ENCODE results near the gene IGF2BP2.
"Not testable (repeated sequence)": the region's sequence is repeated elsewhere in the genome, so short reads cannot be mapped to it uniquely, and the experiment has no call there.

The IGF2BP2 gene

DNA sequence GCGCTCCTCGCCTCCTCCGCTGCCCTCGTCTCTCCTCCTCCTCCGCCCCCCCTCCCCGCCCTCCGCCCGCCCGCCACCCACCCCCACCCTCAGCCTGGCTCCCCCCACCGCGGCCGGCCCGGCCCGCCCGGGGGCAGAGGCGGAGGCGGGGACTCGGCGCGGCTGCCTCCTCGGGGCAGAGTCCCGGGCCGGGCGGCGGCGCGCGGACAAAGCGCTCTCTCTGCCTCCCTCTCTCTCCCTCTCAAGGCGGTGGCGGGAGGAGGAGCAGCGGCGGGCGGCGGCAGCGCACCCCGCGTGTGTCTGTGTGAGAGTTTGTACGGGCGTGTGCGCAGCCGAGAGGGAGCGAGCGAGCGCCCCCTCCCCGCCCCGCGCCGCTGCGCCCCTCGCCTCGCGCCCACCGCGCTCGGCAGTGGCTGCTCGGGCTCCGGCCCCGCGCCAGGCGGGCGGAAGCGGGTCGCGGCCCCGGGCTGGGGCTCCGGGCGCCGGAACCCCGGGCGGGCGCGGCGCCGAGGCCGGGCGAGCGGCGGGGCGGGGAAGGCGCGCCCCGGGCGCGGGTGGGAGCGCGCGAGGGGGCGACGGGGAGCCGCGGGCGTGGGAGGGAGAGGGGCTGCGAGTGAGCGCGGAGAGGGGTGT, at the start of gene IGF2BP2:
IGF2BP2 (minus strand) TSS at position 37 of the 633 bp plus-strand sequence. CDS start 82 bp downstream, outside the sequence.
- DNase-seq (ENCODE audit: low read depth in 2 of 3, low spot score in 2 of 3): peak in 1 of 3 experiments; percentile 20

DNA sequence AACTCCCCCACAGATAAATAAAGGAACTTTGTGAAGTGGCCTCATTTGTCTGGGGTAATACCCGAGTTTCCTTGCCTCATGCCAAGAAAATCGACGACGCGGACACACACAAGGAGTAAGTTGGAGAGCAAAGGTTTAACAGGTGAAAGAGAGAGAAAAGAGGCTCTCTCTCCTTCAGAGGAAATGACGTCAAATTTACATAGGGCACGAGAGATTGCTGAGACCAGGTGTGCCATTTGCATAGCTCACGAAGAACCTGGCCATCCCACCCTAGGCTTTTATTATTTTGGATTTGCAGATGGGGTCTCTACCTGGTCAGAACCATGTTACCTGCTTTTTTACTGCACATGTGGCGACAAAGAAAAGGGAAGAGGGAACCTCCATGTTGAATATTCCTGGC, 49.3 kb upstream of the IGF2BP2 start:
- no peak for DNase-seq (ENCODE audit: low read depth in 2 of 3, low spot score in 2 of 3)

DNA sequence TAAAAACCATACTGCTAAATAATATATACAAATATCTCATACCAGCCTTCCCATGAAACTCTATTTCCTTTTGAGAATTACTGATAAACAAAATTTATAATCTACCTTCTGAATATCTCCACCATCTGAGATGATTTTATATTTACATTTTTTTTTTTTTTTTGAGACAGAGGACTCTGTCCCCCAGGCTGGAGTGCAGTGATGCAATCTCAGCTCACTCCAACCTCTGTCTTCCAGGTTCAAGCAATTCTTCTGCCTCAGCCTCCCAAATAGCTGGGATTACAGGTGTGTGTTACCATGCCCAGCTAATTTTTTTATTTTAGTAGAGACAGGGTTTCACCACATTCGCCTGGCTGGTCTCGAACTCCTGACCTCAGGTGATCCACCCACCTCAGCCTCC, 42.8 kb upstream of the IGF2BP2 start:
- no peak for DNase-seq (ENCODE audit: low read depth in 2 of 3, low spot score in 2 of 3)

DNA sequence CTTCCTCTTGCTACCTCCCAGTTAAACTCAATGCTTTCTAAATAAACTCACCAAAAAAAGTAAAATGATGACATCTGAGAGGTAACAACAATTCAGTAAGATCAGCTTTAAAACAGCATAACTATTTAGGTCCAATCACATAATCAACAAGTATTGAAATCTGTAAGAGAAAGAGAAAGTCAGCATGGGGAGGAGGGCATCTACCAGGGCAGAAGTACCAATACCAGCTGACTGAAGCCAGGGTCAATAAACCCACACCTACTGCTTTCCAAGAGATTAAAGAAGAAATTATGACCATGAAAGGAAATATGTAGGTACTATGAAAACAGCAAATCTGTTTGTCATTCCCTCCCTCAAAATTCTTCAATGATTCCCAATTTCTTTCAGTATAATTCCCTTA, 42.2 kb upstream of the IGF2BP2 start:
- no peak for DNase-seq (ENCODE audit: low read depth in 2 of 3, low spot score in 2 of 3)

DNA sequence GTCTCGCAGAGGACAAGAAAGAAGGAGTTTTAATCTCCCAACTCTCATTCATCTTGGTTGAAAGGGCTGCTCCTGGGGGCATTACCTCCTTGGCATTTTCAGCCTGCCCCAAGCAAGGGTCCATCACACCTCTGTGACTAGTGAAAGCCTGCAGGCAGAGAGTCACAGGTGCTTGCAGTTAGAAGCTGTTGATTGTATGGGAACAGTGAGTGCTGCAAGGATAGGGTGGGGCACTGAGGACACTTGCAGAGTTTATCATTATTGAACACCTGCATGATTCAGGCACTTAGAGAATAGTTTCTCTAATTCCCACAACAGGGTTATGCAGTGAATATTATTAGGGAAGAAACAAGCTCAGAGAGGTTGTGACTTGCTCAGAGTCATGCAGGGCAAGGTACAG, 41.7 kb upstream of the IGF2BP2 start:
- no peak for DNase-seq (ENCODE audit: low read depth in 2 of 3, low spot score in 2 of 3)

DNA sequence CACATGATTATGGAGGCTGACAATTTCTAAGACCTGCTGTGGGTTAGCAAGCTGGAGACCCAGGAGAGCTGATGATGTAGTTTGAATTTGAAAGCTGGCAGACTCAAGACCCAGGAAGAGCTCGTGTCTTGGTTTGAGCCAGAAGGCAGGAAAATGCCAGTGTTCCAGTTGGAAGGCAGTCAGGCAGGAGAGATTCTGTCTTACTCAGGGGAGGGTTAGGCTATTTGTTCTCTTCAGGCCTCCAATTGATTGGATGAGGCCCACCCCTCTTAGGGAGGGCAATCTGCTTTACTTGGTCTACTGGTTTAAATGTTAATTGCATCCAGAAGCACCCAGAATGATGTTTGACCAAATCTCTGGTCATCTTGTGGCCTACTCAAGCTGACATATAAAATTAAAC, 40.4 kb upstream of the IGF2BP2 start:
- no peak for DNase-seq (ENCODE audit: low read depth in 2 of 3, low spot score in 2 of 3)

DNA sequence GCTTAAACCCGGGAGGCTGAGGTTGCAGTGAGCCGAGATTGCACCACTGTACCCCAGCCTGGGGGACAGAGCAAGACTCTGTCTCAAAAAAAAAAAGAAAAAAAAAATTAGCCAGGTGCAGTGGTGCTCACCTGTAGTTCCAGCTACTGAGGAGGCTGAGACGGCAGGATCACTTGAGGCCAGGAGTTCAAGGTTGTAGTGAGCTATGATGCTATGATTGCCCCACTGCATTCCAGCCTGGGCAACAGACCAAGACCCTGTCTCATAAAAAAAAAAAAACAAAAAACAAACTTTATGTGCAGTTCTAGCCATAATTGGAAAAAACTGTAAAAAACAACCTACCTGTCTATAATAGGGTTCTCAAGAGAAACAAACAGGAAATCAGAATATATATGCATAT, 39.9 kb upstream of the IGF2BP2 start:
- no peak for DNase-seq (ENCODE audit: low read depth in 2 of 3, low spot score in 2 of 3)

DNA sequence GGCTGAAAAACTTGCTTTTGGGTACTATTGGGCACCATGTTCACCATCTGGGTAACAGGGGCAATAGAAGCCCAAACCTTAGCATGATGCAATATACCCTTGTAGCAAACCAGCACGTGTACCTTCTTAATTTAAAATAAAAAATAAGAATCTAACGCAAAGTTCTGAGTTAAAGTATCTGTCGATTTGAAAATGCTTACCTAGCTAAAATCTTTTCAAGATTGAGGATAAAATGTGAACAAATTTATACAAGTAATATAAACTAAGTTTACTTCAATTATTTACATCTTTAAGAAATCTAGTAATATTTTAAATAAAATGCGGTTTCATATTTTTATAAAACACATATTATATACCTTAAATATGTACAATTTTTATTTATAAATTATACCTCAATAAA, 38.1 kb upstream of the IGF2BP2 start:
- DNase-seq (ENCODE audit: low read depth in 2 of 3, low spot score in 2 of 3): no peak

DNA sequence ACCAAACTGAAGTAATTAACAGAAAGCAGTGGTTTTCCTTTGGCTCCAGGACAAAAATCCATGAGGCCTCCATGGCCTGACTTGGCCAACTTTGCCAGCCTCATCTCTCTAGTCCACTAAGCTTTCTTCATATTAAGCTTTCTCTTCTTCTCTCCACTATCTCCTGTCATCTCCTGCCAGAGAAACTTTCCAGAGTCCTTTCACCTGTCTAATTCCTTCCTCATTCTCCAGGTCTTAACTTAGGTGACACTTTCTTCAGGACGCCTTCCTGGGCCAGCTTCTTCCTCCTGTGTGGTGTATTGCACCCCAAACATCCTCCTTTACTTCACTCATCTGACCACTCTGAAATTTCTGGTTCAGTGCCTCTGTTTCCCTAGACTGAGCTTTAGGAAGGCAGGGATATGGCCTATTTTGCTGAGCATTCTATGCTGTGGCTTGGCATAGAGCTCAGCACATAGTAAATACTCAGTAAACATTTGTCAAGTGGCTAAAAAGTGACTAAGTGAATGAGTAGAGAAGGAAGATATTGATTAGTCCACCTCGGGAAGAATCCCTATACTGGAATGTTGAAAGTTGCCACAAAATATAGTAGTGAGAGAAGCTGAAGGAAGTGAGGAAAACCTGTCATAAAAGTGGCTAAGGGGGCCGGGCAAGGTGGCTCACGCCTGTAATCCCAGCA, 34.6 kb upstream of the IGF2BP2 start:
- no peak for DNase-seq (ENCODE audit: low read depth in 2 of 3, low spot score in 2 of 3)

DNA sequence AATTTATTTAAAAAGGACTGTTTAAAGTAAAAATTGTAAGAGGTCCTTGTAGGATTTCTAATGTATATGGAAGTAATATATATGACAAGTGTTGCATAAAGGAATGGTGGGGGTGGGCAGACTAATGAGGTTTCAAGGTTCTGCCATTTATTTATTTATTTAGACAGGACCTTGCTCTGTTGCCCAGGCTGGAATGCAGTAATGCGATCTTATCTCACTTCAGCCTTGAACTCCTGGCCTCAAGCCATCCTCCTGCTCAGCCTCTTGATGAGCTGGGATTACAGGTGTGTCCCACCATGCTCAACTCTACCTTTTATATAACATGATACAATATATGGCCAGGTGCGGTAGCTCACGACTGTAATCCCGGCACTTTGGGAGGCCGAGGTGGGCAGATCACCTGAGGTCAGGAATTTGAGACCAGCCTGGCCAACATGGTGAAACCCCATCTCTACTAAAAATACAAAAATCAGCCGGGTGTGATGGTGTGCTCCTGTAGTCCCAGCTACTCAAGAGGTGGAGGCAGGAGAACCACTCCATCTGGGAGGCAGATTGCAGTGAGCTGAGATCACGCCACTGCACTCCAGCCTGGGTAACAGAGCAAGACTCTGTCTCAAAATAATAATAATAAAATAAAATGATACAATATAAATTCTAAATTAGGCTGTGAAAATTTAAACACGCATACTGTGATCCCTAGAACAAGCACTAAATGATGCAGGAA, 33.8 kb upstream of the IGF2BP2 start:
- no peak for DNase-seq (ENCODE audit: low read depth in 2 of 3, low spot score in 2 of 3)

DNA sequence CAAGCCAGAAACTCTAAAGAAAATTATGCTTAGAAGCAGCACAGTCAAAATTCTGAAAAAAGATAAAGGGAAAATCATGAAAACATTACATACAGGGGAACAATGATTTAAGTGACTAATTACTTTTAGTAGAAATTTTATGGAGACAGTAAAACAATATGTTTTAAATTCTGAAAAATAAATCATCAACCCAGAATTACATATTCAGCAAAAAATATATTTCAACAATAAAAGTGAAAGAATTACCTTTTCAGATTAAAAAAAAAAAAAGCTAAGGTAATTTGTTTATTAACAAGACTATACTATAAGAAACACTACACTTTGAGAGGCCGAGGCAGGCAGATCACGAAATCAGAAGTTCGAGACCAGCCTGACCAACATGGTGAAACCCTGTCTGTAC, 32.4 kb upstream of the IGF2BP2 start:
- DNase-seq (ENCODE audit: low read depth in 2 of 3, low spot score in 2 of 3): no peak

DNA sequence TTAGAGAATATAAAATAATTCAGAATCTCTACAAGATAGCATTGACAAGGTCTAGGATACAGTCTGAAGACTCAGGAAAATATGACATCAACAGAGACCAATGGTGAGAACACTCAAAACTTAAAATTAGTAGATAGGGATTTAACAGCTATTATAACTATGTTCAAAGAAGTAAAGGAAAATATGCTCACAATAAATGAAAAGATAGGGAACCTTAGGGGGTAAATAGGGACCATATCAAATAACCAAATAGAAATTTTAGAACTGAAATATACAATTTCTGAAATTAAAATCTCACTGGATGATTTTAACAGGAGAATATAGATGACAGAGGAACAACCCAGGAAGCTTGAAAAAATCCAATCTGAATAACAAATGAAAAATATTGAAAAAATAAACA, 31.8 kb upstream of the IGF2BP2 start:
- no peak for DNase-seq (ENCODE audit: low read depth in 2 of 3, low spot score in 2 of 3)

DNA sequence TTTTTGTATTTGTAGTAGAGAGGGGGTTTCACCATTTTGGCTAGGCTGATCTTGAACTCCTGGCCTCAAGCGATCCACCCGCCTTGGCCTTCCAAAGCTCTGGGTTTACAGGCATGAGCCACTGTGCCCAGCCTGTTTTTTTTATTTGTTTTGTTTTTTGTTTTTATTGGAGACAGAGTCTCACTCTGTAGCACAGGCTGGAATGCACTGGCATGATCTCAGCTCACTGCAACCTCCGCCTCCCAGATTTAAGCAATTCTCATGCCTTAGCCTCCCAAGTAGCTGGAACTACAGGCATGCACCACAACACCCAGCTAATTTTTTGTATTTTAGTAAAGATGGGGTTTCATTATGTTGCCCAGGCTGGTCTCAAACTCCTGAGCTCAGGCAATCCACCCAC, 28.9 kb upstream of the IGF2BP2 start:
- DNase-seq (ENCODE audit: low read depth in 2 of 3, low spot score in 2 of 3): not testable (repeated sequence)

DNA sequence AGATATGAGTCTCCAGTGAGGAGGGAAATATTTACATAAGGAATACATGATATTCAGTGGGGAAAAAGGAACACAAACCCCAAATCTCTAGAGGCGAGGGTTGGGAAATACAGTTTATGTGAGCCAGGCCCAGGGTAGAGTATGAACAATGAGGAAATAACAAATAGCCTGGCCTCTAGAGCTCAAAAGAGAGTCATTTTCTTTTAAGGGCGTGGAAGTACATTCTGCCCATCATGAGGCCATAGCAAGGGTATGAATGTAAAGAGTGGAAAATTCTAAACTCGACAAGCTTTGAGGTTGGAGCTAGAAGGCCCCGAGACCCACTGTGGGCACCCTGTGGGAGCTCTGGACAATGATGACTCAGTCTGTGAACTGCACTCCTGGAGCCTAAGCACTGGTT, 27.8 kb upstream of the IGF2BP2 start:
- no peak for DNase-seq (ENCODE audit: low read depth in 2 of 3, low spot score in 2 of 3)

DNA sequence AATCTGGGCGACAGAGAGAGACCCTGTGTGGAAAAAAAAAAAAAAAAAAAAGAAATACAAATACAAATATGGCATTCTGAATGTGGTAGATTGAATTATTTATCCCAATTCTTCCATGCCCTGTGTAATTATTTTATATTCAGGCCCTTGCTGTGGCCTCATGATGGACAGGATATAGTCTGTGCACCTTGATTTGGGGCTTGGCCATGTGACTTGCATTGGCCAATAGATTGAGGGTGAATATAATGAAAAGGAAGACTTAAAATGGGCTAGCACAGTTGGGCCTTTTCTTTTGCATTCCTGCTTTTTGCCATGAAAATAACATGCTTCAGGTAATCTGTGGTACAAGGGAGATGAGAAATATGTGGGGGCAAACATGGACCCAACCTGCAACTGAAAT, 27.1 kb upstream of the IGF2BP2 start:
- no peak for DNase-seq (ENCODE audit: low read depth in 2 of 3, low spot score in 2 of 3)

DNA sequence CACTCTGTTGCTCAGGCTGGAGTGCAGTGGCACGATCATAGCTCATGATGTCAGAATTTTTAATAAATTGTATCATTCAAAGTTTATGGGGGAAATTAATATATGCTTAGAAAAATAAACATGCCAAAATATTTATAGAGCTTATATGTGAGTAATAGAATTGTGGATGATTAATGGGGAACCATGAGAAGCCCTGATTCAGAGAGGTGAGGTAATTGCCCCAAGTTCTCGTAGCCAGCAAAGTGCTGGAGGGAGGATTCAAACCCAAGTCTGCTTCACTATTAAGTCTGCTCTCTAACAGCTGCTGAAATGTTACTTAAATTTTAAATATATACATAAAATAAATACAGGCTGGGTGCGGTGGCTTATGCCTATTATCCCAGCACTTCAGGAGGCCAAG, 26.2 kb upstream of the IGF2BP2 start:
- DNase-seq (ENCODE audit: low read depth in 2 of 3, low spot score in 2 of 3): no peak

DNA sequence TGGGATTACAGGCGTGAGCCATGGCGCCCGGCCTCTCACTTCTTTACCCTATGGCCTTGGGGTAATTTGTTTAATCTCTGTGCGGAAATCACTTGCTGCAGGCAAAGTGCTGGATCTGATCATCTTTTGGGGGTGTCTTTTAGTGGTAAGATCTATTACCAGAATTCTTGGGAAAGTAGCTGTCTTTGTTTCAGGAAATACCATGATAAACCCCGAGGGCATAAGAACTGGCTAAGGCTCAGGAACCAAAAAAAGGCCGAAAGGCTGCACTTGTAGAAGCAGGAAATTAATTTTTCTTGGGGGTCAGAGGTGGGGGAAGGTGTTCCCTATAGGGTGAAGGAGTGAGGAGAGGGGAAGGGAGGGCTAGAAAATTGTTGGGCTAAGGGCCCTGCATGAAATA, 22.7 kb upstream of the IGF2BP2 start:
- no peak for DNase-seq (ENCODE audit: low read depth in 2 of 3, low spot score in 2 of 3)

DNA sequence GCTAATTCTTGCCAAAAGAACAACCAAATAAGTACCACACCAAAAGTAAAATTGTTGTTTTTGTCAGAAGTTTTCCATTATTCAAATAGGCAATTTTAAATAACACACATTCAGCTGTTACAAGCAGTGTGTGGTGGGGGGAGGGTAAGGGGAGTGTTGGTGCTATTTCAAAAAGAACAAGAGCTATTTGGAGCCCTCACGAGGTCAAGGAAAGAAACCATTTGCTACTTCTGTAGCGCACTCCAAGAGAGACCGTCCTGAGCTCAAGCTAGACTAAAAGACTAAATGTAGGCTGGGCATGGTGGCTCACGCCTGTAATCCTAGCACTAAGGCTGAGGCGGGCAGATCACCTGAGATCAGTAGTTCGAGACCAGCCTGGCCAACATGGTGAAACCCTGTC, 21.2 kb upstream of the IGF2BP2 start:
- no peak for DNase-seq (ENCODE audit: low read depth in 2 of 3, low spot score in 2 of 3)

DNA sequence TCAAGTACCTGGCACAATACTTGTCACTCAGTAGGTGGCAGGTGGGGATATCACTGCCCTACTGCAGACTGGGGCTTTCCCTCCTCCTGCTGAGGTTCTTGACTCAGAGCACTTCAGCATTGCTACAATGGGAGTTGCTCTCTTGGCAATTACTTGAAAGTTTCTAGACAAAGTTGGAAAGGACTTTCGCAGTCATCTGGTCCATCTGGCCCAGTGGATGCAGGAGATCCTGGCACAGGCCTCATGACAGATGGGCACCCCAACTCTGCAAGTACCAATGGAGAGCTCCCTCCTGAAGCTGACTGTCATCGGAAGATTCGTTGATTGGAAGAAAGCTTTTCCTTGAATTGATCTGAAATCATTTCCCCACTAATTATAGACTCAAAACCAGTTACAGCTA, 19.2 kb upstream of the IGF2BP2 start:
- DNase-seq (ENCODE audit: low read depth in 2 of 3, low spot score in 2 of 3): no peak

DNA sequence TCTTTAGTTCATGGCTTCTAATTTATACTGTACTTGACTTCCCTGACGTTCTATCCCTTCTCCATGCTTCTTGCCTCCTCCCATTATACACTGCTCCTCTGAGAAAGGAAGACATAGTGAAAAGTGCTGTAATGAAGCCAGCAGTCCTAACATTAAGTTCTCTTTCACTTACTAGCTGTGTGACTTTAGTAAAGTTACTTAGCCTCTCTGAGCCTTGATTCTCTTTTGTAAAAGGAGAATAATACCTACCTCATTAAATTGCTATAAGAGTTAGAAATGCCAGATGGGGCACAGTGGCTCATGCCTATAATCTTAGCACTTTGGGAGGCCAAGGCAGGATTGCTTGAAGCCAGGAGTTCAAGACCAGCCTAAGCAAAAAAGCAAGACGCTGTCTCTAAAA, 18.8 kb upstream of the IGF2BP2 start:
- DNase-seq (ENCODE audit: low read depth in 2 of 3, low spot score in 2 of 3): no peak

DNA sequence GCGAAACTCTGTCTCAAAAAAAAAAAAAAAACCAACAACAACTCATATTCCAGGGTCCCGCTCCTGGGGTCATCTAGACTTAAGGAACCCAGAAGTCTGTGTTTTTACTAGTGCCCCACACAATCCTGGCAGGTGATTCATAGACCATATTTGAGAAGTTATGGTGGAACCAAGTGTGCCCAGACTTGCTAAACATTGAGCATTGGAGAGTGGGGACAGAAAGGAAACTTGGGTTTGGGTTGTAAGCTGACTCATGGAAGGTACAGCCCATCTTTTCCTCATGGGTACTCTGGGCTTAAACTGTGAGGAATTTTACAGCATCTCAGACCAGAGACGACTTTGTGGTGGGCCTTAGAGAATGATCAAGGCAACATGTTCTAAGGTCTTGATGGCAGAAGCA, 18.3 kb upstream of the IGF2BP2 start:
- no peak for DNase-seq (ENCODE audit: low read depth in 2 of 3, low spot score in 2 of 3)

DNA sequence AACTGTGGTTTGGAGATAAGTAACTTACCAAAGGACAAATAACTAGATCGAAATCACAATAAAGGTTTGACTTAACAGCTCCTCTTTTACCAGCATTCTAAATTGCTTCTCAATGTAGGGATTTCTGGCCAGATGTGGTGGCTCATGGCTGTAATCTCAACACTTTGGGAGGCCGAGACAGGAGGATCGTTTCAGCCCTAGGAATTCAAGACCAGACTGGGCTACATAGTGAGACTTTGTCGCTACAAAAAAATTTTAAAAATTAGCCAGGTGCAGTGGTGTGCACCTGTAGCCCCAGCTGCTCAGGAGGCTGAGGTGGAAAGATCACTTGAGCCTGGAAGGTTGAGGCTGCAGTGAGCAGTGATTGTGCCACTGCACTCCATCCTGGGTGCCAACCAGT, 17.4 kb upstream of the IGF2BP2 start:
- no peak for DNase-seq (ENCODE audit: low read depth in 2 of 3, low spot score in 2 of 3)
